ENCODE data around the gene PICK1. TPM values are rescaled to one million over a fixed set of nuclear protein-coding genes. Genes with fewer than 3 reads are reported as not detected.

Gene PICK1
- total and polyA plus RNA-seq, 2 of the 13 experiments (the other 11 are each of a cell fraction or from before 2014, with no cell fraction given): 19.3 to 25.3 TPM

GRCh38 chr22:38110008-38110862 is 53.0 kb downstream of the PICK1 start, which contains the start of gene BAIAP2L2 (continued):
- TF ChIP-seq RCOR2 (CRISPR knock-in tag; IDR thresholded peaks at IDR 0.05): 0 out of 2 replicates have a peak, but pooled peaks have one; percentile 21
- peak; percentile 74; the same call in 1 of the 2 replicates for TF ChIP-seq YEATS4 (CRISPR knock-in tag; IDR thresholded peaks at IDR 0.05; ENCODE audit: borderline replicate concordance)
- TF ChIP-seq, protein P1, sequence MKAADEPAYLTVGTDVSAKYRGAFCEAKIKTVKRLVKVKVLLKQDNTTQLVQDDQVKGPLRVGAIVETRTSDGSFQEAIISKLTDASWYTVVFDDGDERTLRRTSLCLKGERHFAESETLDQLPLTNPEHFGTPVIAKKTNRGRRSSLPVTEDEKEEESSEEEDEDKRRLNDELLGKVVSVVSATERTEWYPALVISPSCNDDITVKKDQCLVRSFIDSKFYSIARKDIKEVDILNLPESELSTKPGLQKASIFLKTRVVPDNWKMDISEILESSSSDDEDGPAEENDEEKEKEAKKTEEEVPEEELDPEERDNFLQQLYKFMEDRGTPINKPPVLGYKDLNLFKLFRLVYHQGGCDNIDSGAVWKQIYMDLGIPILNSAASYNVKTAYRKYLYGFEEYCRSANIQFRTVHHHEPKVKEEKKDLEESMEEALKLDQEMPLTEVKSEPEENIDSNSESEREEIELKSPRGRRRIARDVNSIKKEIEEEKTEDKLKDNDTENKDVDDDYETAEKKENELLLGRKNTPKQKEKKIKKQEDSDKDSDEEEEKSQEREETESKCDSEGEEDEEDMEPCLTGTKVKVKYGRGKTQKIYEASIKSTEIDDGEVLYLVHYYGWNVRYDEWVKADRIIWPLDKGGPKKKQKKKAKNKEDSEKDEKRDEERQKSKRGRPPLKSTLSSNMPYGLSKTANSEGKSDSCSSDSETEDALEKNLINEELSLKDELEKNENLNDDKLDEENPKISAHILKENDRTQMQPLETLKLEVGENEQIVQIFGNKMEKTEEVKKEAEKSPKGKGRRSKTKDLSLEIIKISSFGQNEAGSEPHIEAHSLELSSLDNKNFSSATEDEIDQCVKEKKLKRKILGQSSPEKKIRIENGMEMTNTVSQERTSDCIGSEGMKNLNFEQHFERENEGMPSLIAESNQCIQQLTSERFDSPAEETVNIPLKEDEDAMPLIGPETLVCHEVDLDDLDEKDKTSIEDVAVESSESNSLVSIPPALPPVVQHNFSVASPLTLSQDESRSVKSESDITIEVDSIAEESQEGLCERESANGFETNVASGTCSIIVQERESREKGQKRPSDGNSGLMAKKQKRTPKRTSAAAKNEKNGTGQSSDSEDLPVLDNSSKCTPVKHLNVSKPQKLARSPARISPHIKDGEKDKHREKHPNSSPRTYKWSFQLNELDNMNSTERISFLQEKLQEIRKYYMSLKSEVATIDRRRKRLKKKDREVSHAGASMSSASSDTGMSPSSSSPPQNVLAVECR (CRISPR knock-in tag; IDR thresholded peaks at IDR 0.05; ENCODE audit: borderline replicate concordance): peak; percentile 73
- no peak for TF ChIP-seq ZBTB10 (CRISPR knock-in tag; IDR thresholded peaks at IDR 0.05; ENCODE audit: borderline replicate concordance)
- TF ChIP-seq MED1 (CRISPR knock-in tag; IDR thresholded peaks at IDR 0.05): 0 out of 2 replicates have a peak, but pooled peaks have one; percentile 46
- TF ChIP-seq NR3C1 (CRISPR knock-in tag; IDR thresholded peaks at IDR 0.05): no peak
- TF ChIP-seq KDM5B (CRISPR knock-in tag; IDR thresholded peaks at IDR 0.05; ENCODE audit: borderline replicate concordance): peak; percentile 12; the same call in 1 of the 2 replicates
- TF ChIP-seq, protein P2, sequence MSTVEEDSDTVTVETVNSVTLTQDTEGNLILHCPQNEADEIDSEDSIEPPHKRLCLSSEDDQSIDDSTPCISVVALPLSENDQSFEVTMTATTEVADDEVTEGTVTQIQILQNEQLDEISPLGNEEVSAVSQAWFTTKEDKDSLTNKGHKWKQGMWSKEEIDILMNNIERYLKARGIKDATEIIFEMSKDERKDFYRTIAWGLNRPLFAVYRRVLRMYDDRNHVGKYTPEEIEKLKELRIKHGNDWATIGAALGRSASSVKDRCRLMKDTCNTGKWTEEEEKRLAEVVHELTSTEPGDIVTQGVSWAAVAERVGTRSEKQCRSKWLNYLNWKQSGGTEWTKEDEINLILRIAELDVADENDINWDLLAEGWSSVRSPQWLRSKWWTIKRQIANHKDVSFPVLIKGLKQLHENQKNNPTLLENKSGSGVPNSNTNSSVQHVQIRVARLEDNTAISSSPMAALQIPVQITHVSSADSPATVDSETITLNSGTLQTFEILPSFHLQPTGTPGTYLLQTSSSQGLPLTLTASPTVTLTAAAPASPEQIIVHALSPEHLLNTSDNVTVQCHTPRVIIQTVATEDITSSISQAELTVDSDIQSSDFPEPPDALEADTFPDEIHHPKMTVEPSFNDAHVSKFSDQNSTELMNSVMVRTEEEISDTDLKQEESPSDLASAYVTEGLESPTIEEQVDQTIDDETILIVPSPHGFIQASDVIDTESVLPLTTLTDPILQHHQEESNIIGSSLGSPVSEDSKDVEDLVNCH (CRISPR knock-in tag; IDR thresholded peaks at IDR 0.05): no peak
- TF ChIP-seq, protein P3, sequence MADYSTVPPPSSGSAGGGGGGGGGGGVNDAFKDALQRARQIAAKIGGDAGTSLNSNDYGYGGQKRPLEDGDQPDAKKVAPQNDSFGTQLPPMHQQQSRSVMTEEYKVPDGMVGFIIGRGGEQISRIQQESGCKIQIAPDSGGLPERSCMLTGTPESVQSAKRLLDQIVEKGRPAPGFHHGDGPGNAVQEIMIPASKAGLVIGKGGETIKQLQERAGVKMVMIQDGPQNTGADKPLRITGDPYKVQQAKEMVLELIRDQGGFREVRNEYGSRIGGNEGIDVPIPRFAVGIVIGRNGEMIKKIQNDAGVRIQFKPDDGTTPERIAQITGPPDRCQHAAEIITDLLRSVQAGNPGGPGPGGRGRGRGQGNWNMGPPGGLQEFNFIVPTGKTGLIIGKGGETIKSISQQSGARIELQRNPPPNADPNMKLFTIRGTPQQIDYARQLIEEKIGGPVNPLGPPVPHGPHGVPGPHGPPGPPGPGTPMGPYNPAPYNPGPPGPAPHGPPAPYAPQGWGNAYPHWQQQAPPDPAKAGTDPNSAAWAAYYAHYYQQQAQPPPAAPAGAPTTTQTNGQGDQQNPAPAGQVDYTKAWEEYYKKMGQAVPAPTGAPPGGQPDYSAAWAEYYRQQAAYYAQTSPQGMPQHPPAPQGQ (CRISPR knock-in tag; IDR thresholded peaks at IDR 0.05; ENCODE audit: borderline replicate concordance): no peak
- TF ChIP-seq NR2F6 (IDR thresholded peaks at IDR 0.05): no peak
- peak; percentile 52; the same call in 1 of the 2 replicates for TF ChIP-seq NR2F6 (CRISPR knock-in tag; IDR thresholded peaks at IDR 0.05)
- TF ChIP-seq TBP (CRISPR knock-in tag; IDR thresholded peaks at IDR 0.05): no peak
- TF ChIP-seq ASH2L (IDR thresholded peaks at IDR 0.05; ENCODE audit: insufficient read length, low read depth, low read length): peak; percentile 27
- peak; percentile 66; the same call in 1 of the 2 replicates for TF ChIP-seq ZBTB25 (CRISPR knock-in tag; IDR thresholded peaks at IDR 0.05)

All from HepG2 (cell line).